Erythroblast (primary cell): ENCODE results near the gene NAA20.

Experiments used
- GATA1 ChIP-seq: IDR thresholded peaks from 2 replicates; pipeline ENCODE4 v1.6.1; 2011; ENCODE audit warnings: low read depth, mild to moderate bottlenecking, control low read depth, low read length, moderate library complexity
- POLR2A ChIP-seq: IDR thresholded peaks from 2 replicates; pipeline ENCODE4 v1.6.1; 2011; ENCODE audit warnings: mild to moderate bottlenecking, low read length

- TF ChIP-seq POLR2A (no peak), GATA1 (no peak)
Observed at GRCh38 chr20:20027284-20027683, 10.1 kb downstream of the NAA20 start.
